HG03565 (cell line): ENCODE results near the gene C6orf89.
A peak's percentile ranks its signal among the peaks of the same experiment; 100 is the strongest.
"Not testable (repeated sequence)": the region's sequence is repeated elsewhere in the genome, so short reads cannot be mapped to it uniquely, and the experiment has no call there.

ENCODE experiments used
- ATAC-seq: cut with Tn5 transposase; IDR thresholded peaks from one replicate; pipeline ENCODE4 v1.9.1; 2021; ENCODE audit warnings: mild to moderate bottlenecking, moderate library complexity; ENCODE audit not compliant: unreplicated experiment

C6orf89 gene

DNA sequence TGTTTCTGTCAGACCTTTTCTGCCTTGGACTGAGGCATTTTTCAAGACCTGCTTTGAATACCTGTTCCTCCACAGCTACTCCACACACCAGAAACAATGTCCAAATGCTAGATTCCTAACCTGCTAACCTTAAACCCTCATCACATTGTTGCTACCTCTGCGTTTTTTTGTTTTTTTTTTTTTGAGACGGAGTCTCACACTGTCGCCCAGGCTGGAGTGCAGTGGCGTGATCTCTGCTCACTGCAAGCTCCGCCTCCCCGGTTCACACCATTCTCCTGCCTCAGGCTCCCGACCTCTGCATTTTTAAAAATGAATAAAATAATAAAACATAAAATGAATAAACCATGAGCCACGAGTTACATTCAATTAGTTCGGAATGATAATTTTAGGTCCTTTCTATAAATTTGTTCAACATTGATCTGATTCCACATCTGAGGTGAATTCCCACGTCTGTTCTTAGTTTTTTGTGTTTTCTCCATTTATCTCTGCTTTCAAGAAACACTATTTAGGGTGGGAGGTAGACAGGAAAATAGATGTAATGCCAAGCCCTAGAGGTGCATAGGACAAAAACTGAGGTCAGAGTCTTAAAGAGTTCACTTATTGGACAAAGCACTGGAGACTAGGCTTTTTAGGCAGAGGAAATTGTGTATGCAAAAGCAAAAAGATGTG is 1.3 kb downstream of the C6orf89 start:
- no peak for ATAC-seq

- ATAC-seq = no peak
Observed at GRCh38 chr6:36888115-36888643, 2.4 kb downstream of the C6orf89 start.

- ATAC-seq = no peak
Observed at GRCh38 chr6:36888654-36889481, 3.1 kb downstream of the C6orf89 start.

GRCh38 chr6:36890112-36890663 is 4.4 kb downstream of the C6orf89 start:
- no peak for ATAC-seq

DNA sequence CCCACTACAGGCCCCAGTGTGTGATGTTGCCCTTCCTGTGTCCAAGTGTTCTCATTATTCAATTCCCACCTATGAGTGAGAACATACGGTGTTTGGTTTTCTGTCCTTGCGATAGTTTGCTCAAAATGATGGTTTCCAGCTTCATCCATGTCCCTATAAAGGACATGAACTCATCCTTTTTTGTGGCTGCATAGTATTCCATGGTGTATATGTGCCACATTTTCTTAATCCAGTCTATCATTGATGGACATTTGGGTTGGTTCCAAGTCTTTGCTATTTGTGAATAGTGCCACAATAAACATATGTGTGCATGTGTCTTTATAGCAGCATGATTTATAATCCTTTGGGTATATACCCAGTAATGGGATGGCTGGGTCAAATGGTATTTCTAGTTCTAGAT is 5.4 kb downstream of the C6orf89 start:
- not testable (repeated sequence) for ATAC-seq

GRCh38 chr6:36893976-36894932 is 8.5 kb downstream of the C6orf89 start:
- no peak for ATAC-seq

- ATAC-seq = no peak
Observed at GRCh38 chr6:36897609-36898008, 11.9 kb downstream of the C6orf89 start.

GRCh38 chr6:36904114-36904513 is 18.4 kb downstream of the C6orf89 start:
- no peak for ATAC-seq

- no peak for ATAC-seq
Observed at GRCh38 chr6:36904851-36905393, 19.2 kb downstream of the C6orf89 start.

- ATAC-seq = no peak
Observed at GRCh38 chr6:36906539-36907325, 21.0 kb downstream of the C6orf89 start.

DNA sequence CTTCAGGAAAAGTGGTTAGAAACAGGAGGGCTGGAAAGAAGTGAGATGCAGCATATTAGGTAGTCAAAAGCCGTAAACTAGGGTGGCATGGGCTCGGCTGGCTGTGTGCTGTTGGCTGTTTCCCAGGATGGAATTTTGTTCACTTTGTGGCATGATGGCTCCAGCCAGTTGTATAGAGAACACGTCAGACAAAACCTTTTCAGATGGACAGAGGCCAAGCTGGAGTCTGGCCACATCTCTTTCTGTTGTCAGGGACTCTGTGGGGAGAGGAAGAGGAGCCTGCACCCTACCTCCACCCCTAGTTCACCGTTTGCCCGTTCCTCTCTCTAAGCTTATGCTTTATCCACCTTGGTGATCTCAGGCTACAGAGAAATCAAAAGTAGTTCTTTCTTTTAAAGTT is 22.0 kb downstream of the C6orf89 start:
- no peak for ATAC-seq

GRCh38 chr6:36908747-36909146 is 23.0 kb downstream of the C6orf89 start:
- ATAC-seq = no peak

- no peak for ATAC-seq
Observed at GRCh38 chr6:36912030-36912454, 26.3 kb downstream of the C6orf89 start.

DNA sequence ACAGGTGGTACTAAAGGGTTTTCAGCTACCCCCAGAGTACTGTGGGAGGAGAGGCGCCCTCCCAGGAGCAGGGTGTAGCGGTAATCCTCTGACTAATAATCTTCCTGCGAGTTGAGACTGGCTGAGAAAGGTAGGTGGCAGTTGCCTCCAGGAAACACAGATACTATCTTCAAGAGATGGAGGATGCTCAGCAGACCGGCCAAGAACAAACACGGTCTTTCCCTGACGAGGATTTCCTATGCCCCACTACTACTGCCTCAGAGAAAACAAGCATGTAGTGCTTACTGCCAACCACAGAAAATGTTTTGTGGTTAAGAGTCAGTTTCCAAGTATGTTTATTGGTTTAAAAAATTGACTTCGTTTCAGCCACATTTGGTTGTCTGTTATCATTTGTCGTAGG is 26.8 kb downstream of the C6orf89 start:
- peak; percentile 81 for ATAC-seq

DNA sequence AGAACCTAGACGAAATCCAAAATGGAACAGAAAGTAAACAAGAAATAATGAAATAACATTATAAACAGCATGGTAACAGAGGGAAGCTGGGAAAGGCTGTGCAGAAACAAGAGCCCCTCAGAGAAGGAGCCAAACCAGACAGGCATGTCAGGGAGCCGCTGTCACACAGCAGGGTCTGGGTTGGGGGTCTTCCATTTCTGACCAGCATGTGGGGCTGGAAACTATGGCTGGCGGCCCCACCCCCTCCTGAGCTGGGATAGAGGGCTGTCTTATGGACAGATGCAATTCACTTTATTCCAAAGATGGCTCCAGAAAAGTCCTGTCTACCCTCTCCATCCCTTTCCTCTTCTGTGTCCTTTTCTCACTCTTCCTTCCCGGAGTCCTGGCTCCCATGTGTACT is 27.3 kb downstream of the C6orf89 start:
- no peak for ATAC-seq

DNA sequence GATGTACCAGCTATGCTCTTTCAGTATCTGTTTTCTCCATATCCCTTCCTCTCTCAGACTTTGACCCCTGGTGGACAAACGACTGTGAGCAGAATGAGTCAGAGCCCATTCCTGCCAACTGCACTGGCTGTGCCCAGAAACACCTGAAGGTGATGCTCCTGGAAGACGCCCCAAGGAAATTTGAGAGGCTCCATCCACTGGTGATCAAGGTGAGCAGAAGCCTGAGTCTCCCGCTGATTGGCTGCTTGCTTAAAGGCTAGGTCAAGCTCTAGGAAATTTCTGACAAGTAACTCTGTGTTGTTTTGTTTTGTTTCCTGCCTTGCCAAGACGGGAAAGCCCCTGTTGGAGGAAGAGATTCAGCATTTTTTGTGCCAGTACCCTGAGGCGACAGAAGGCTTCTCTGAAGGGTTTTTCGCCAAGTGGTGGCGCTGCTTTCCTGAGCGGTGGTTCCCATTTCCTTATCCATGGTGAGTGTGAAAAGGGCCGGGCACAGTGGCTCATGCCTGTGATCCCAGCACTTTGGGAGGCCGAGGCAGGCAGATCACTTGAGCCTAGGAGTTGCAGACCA is 28.6 kb downstream of the C6orf89 start:
- ATAC-seq = no peak

GRCh38 chr6:36915599-36915998 is 29.8 kb downstream of the C6orf89 start:
- ATAC-seq = no peak

- ATAC-seq = no peak
Observed at GRCh38 chr6:36916126-36916525, 30.4 kb downstream of the C6orf89 start.

- ATAC-seq = no peak
Observed at GRCh38 chr6:36917541-36918193, 31.9 kb downstream of the C6orf89 start.
